SK-N-SH (cell line): ENCODE measurements around the gene TJAP1.

Experiments
- CHD2 ChIP-seq: fragments of 150-350 bp; IDR thresholded peaks from 2 replicates; pipeline ENCODE4 v1.6.1; 2018; ENCODE audit warnings: low read length; ENCODE audit not compliant: partially characterized antibody
- CTCF ChIP-seq: fragments of 200-600 bp; sonication (generic); IDR thresholded peaks from 2 replicates; pipeline ENCODE4 v1.6.1; 2017; ENCODE audit warnings: antibody characterized with exemption, mild to moderate bottlenecking, moderate library complexity
- EP300 ChIP-seq, 2 experiments: IDR thresholded peaks; 2 replicates each; pipeline versions ENCODE4 v1.4.0 to v1.6.1; 2012; ENCODE audit warnings: borderline replicate concordance in 1 of 2, low read depth in 1 of 2, low read length in 1 of 2
- EZH2phosphoT487 ChIP-seq: fragments of 200-600 bp; sonication (generic); IDR thresholded peaks from 2 replicates; pipeline ENCODE4 v1.6.1; 2017; ENCODE audit warnings: low read depth, mixed run types, mild to moderate bottlenecking, antibody characterized with exemption, moderate library complexity, borderline replicate concordance
- GABPA ChIP-seq: IDR thresholded peaks from 2 replicates; pipeline ENCODE4 v1.4.0; 2012; ENCODE audit warnings: low read depth, mild to moderate bottlenecking
- MAX ChIP-seq: IDR thresholded peaks from 2 replicates; pipeline ENCODE4 v1.4.0; 2012; ENCODE audit warnings: low read depth
- POLR2AphosphoS5 ChIP-seq: IDR thresholded peaks from 2 replicates; pipeline ENCODE4 v1.6.1; 2012; ENCODE audit warnings: low read depth, low read length
- RAD21 ChIP-seq: IDR thresholded peaks from 2 replicates; pipeline ENCODE4 v1.6.1; 2012; ENCODE audit warnings: mild to moderate bottlenecking, low read length
- RXRA ChIP-seq: IDR thresholded peaks from 2 replicates; pipeline ENCODE4 v1.4.0; 2012; ENCODE audit warnings: low read depth, mild to moderate bottlenecking, borderline replicate concordance
- SMC3 ChIP-seq: IDR thresholded peaks from 2 replicates; pipeline ENCODE4 v1.6.1; 2012; ENCODE audit warnings: low read depth, low read length, improper control_type of control experiment
- USF1 ChIP-seq: IDR thresholded peaks from 2 replicates; pipeline ENCODE4 v1.4.0; 2012; ENCODE audit warnings: low read depth, borderline replicate concordance
- USF2 ChIP-seq: fragments of 150-350 bp; IDR thresholded peaks from 2 replicates; pipeline ENCODE4 v1.6.1; 2017; ENCODE audit warnings: antibody characterized with exemption, low read length, low read depth, borderline replicate concordance
- YY1 ChIP-seq: IDR thresholded peaks from 2 replicates; pipeline ENCODE4 v1.4.0; 2012; ENCODE audit warnings: low read depth, mild to moderate bottlenecking

- peak; percentile 23; the same call in 1 of the 2 replicates for TF ChIP-seq CTCF
- TF ChIP-seq EP300 (IDR thresholded peaks at IDR 0.05; ENCODE audit: borderline replicate concordance in 1 of 2, low read depth in 1 of 2, low read length in 1 of 2), result no peak
- no peak for TF ChIP-seq CHD2
- TF ChIP-seq POLR2AphosphoS5, result no peak
- TF ChIP-seq RXRA, result no peak
- no peak for TF ChIP-seq USF2
- no peak for TF ChIP-seq GABPA
- TF ChIP-seq SMC3, result no peak
- no peak for TF ChIP-seq MAX
- TF ChIP-seq USF1, result no peak
- no peak for TF ChIP-seq RAD21
- TF ChIP-seq EZH2phosphoT487, result no peak
- TF ChIP-seq YY1, result no peak
Measured at GRCh38 chr6:43457643-43458042, 19.7 kb upstream of the TJAP1 start.
